Testis (tissue), 2 donors: ENCODE results near the gene GGA1.

Experiments used
- CTCF ChIP-seq, 3 experiments: fragments of 450-650 bp in 2 of 3; fragments of 200-600 bp in 1 of 3; sonication (generic) in 1 of 3; IDR thresholded peaks; one replicate each; pipeline ENCODE4 v1.5.1; 2016 to 2019; ENCODE audit warnings: antibody characterized with exemption in 3 of 3, mild to moderate bottlenecking in 2 of 3, moderate library complexity in 1 of 3
- POLR2A ChIP-seq: fragments of 450-650 bp; IDR thresholded peaks from one replicate; pipeline ENCODE4 v1.6.1; 2017; ENCODE audit warnings: antibody characterized with exemption, mild to moderate bottlenecking, moderate library complexity

GRCh38 chr22:37672920-37673455 is 64.4 kb downstream of the GGA1 start:
- TF ChIP-seq CTCF (IDR thresholded peaks at IDR 0.05): no peak
- no peak for TF ChIP-seq POLR2A
